Astrocyte (in vitro differentiated cells and primary cell): ENCODE results near the gene NRF1. TPM values are rescaled to one million over a fixed set of nuclear protein-coding genes. Genes with fewer than 3 reads are reported as not detected.

Source experiments
- DNase-seq: peaks from one replicate; pipeline ENCODE4 v3.0.0-alpha.2; 2010; ENCODE audit warnings: low read depth
- FAIRE-seq: peaks from 2 replicates; lab custom pipeline; 2011; peaks lifted over from hg19 to GRCh38; lab: Jason Lieb, UNC
- H2AFZ ChIP-seq: 2 replicates; pipeline ENCODE4 v1.6.0; 2012; ENCODE audit warnings: low read depth, low read length, inconsistent platforms
- H3K27ac ChIP-seq: 2 replicates; pipeline ENCODE4 v1.5.1; 2011; ENCODE audit warnings: low read depth, low read length, inconsistent platforms
- H3K27me3 ChIP-seq: 2 replicates; pipeline ENCODE4 v1.6.0; 2011; ENCODE audit warnings: low read length, inconsistent platforms; ENCODE audit not compliant: insufficient read depth
- H3K36me3 ChIP-seq: 2 replicates; pipeline ENCODE4 v1.5.1; 2011; ENCODE audit warnings: low read length, inconsistent platforms; ENCODE audit not compliant: insufficient read depth
- H3K4me1 ChIP-seq: 2 replicates; pipeline ENCODE4 v1.5.1; 2011; ENCODE audit warnings: low read length, inconsistent platforms; ENCODE audit not compliant: insufficient read depth
- H3K4me2 ChIP-seq: 2 replicates; pipeline ENCODE4 v1.6.0; 2012; ENCODE audit warnings: low read length, inconsistent platforms
- H3K4me3 ChIP-seq: 2 replicates; pipeline ENCODE4 v1.5.1; 2011; ENCODE audit warnings: low read depth, mild to moderate bottlenecking, low read length, inconsistent platforms; ENCODE audit not compliant: insufficient read depth
- H3K79me2 ChIP-seq: 2 replicates; pipeline ENCODE4 v1.6.0; 2012; ENCODE audit warnings: mild to moderate bottlenecking, low read length, inconsistent platforms; ENCODE audit not compliant: insufficient read depth
- H3K9ac ChIP-seq: 2 replicates; pipeline ENCODE4 v1.6.0; 2012; ENCODE audit warnings: mild to moderate bottlenecking, low read length, inconsistent platforms
- H3K9me3 ChIP-seq: 2 replicates; pipeline ENCODE4 v1.5.1; 2012; ENCODE audit warnings: low read depth, mild to moderate bottlenecking, low read length, inconsistent platforms; ENCODE audit not compliant: insufficient read depth
- H4K20me1 ChIP-seq: 2 replicates; pipeline ENCODE4 v1.6.0; 2012; ENCODE audit warnings: low read length, inconsistent platforms; ENCODE audit not compliant: insufficient read depth
- H3K27ac Mint-ChIP-seq: one replicate; pipeline ENCODE4 v1.8.0; 2021; ENCODE audit warnings: mild to moderate bottlenecking, mixed read lengths; ENCODE audit not compliant: unreplicated experiment
- H3K27me3 Mint-ChIP-seq: one replicate; pipeline ENCODE4 v1.8.0; 2021; ENCODE audit warnings: low read depth, mixed read lengths; ENCODE audit not compliant: unreplicated experiment
- H3K36me3 Mint-ChIP-seq: one replicate; pipeline ENCODE4 v1.8.0; 2021; ENCODE audit warnings: low read depth, mixed read lengths; ENCODE audit not compliant: unreplicated experiment
- H3K4me1 Mint-ChIP-seq: one replicate; pipeline ENCODE4 v1.8.0; 2021; ENCODE audit warnings: low read depth, mixed read lengths; ENCODE audit not compliant: unreplicated experiment
- H3K4me3 Mint-ChIP-seq: one replicate; pipeline ENCODE4 v1.8.0; 2021; ENCODE audit warnings: mild to moderate bottlenecking, moderate library complexity, mixed read lengths; ENCODE audit not compliant: unreplicated experiment
- H3K9me3 Mint-ChIP-seq: one replicate; pipeline ENCODE4 v1.8.0; 2021; ENCODE audit warnings: mild to moderate bottlenecking, mixed read lengths; ENCODE audit not compliant: unreplicated experiment
- EZH2 ChIP-seq: IDR thresholded peaks from 2 replicates; pipeline ENCODE4 v1.6.1; 2012; ENCODE audit warnings: mild to moderate bottlenecking, low read length, inconsistent platforms; ENCODE audit not compliant: insufficient read depth
- total RNA-seq: library from RNA; stranded (reverse); gene quantifications from 2 replicates; pipeline ENCODE4 v1.2.1, GENCODE V29; 2021
- TF ChIP-seq, protein P1 (sequence below): IDR thresholded peaks from 2 replicates; pipeline ENCODE4 v1.5.1; 2011; ENCODE audit warnings: low read depth, mild to moderate bottlenecking, inconsistent platforms, low read length, moderate library complexity; ENCODE audit not compliant: insufficient read depth

NRF1 gene
- total RNA-seq, 1 donor from 2014 or later = 12.7 TPM

DNA sequence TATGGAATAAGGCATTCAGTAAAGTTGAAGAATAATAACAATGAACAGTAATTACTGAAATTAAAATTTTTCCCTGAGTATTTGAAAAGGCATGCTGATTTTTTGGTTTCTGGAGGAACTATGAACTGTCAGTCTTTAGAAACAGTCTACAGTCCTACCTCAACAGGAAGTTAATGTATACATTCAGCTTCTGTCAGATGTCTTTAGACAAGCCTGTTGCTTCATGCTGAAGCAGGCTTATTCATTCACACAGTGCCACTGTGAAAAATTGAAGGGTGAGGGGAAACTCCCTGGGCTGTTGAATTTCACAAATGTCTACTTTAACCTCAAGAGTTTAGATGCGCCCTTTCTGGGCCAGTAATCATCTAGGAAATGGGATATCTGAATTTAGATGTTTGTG is 3.5 kb downstream of the NRF1 start:
- Mint-ChIP-seq H3K9me3 (no peaks in the 10 kb centered on the region), H3K4me3 (no peak overlapping the region), H3K27ac (no peak overlapping the region), H3K36me3 (peaks cover under 1% of the 10 kb centered on the region), H3K27me3 (no peaks in the 10 kb centered on the region), H3K4me1 (peaks cover 30% of the 10 kb centered on the region)
- H4K20me1 ChIP-seq = peaks cover 54% of the 10 kb centered on the region
- no peaks in the 10 kb centered on the region for H3K27me3 ChIP-seq
- no peak overlapping the region for H3K4me3 ChIP-seq
- DNase-seq (no peak), FAIRE-seq (no peak)
- no peak overlapping the region for H3K27ac ChIP-seq
- H3K79me2 ChIP-seq = peaks cover 92% of the 10 kb centered on the region
- no peak overlapping the region for H2AFZ ChIP-seq
- H3K9ac ChIP-seq = no peak overlapping the region
- TF ChIP-seq, protein P1, sequence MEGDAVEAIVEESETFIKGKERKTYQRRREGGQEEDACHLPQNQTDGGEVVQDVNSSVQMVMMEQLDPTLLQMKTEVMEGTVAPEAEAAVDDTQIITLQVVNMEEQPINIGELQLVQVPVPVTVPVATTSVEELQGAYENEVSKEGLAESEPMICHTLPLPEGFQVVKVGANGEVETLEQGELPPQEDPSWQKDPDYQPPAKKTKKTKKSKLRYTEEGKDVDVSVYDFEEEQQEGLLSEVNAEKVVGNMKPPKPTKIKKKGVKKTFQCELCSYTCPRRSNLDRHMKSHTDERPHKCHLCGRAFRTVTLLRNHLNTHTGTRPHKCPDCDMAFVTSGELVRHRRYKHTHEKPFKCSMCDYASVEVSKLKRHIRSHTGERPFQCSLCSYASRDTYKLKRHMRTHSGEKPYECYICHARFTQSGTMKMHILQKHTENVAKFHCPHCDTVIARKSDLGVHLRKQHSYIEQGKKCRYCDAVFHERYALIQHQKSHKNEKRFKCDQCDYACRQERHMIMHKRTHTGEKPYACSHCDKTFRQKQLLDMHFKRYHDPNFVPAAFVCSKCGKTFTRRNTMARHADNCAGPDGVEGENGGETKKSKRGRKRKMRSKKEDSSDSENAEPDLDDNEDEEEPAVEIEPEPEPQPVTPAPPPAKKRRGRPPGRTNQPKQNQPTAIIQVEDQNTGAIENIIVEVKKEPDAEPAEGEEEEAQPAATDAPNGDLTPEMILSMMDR = no peak
- TF ChIP-seq EZH2 = no peak
- peaks cover 10% of the 10 kb centered on the region for H3K4me1 ChIP-seq
- H3K36me3 ChIP-seq = no peaks in the 10 kb centered on the region
- peak overlapping the region; percentile 2 for H3K4me2 ChIP-seq
- H3K9me3 ChIP-seq = no peaks in the 10 kb centered on the region

DNA sequence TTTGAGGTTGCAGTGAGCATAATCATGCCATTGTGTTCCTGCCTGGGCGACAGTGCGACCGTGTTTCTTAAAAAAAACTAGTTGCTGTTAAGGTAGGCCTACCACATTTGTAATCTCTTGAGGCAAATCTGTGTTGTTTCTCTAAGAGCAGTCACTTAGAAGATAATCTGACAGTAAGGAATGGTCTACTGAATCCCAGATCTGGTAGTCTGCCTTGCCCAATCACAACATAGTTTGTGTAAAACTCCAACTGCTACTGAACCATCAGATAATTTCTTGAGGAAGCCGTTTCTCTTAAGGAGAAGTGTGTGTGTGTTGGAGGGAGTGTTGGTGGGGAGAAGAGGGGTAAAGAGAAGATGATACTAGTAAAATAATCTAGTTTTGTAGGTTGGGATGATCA is 5.0 kb downstream of the NRF1 start:
- no peak overlapping the region for H3K4me3 ChIP-seq
- H3K4me1 ChIP-seq = peaks cover 4% of the 10 kb centered on the region
- FAIRE-seq = no peak
- peaks cover 93% of the 10 kb centered on the region for H3K79me2 ChIP-seq
- peak overlapping the region; percentile 14 for H3K27ac Mint-ChIP-seq
- no peaks in the 10 kb centered on the region for H3K9me3 Mint-ChIP-seq
- no peaks in the 10 kb centered on the region for H3K36me3 ChIP-seq
- no peak overlapping the region for H3K9ac ChIP-seq
- no peak overlapping the region for H3K27ac ChIP-seq
- no peak overlapping the region for H3K4me3 Mint-ChIP-seq
- no peak overlapping the region for H3K4me2 ChIP-seq
- no peaks in the 10 kb centered on the region for H3K36me3 Mint-ChIP-seq
- no peaks in the 10 kb centered on the region for H3K9me3 ChIP-seq
- no peak for TF ChIP-seq EZH2
- TF ChIP-seq, protein P1 = no peak
- peaks cover 29% of the 10 kb centered on the region for H3K4me1 Mint-ChIP-seq
- peaks cover 56% of the 10 kb centered on the region for H4K20me1 ChIP-seq
- H3K27me3 Mint-ChIP-seq = no peaks in the 10 kb centered on the region
- no peak for DNase-seq
- no peak overlapping the region for H2AFZ ChIP-seq
- H3K27me3 ChIP-seq = no peaks in the 10 kb centered on the region

DNA sequence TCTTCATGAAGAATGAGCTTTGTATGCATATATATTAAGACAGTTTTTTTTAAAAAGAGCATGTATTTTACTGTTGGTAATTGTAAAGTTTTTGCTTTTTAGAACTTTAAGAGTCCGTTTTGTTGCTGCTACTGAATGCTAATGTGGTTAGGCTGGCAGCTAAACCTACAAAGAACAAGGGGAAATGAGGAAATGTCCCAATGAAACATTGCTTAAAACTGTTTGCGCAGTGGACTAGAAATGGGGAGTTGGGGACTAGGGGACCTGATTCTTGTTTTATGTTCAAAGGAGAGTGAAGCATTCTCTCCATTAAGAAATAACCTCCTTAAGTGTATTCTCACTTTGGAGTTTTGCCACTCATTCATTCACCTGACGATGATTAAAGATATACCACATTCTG is 5.7 kb downstream of the NRF1 start:
- Histone ChIP-seq H3K9me3 (no peaks in the 10 kb centered on the region), H3K4me1 (peaks cover 4% of the 10 kb centered on the region), H2AFZ (no peak overlapping the region), H3K4me3 (no peak overlapping the region), H3K79me2 (peaks cover 98% of the 10 kb centered on the region), H3K36me3 (no peaks in the 10 kb centered on the region), H3K27ac (no peak overlapping the region), H3K27me3 (no peaks in the 10 kb centered on the region), H4K20me1 (peaks cover 56% of the 10 kb centered on the region), H3K9ac (no peak overlapping the region), H3K4me2 (no peak overlapping the region)
- Mint-ChIP-seq H3K9me3 (no peaks in the 10 kb centered on the region), H3K27me3 (no peaks in the 10 kb centered on the region), H3K27ac (no peak overlapping the region), H3K36me3 (no peaks in the 10 kb centered on the region), H3K4me1 (peaks cover 29% of the 10 kb centered on the region), H3K4me3 (no peak overlapping the region)
- FAIRE-seq (no peak), DNase-seq (no peak)
- TF ChIP-seq EZH2 = no peak
- TF ChIP-seq, protein P1 = no peak
